Measurements from ENCODE around the gene DPEP2.
"Not testable (repeated sequence)": the region's sequence is repeated elsewhere in the genome, so short reads cannot be mapped to it uniquely, and the experiment has no call there.

DPEP2 gene

GRCh38 chr16:67953641-67954375 lies 45.5 kb downstream of the DPEP2 start:
- no peak for DNase-seq

GRCh38 chr16:67951485-67951884 lies 47.8 kb downstream of the DPEP2 start:
- DNase-seq: no peak

GRCh38 chr16:67950335-67950843 lies 48.9 kb downstream of the DPEP2 start:
- DNase-seq: no peak

- no peak for DNase-seq
These were observed 49.6 kb downstream of the DPEP2 start for GRCh38 chr16:67949645-67950044.

GRCh38 chr16:67948015-67948414 lies 51.3 kb downstream of the DPEP2 start:
- DNase-seq: no peak

GRCh38 chr16:67946966-67947558 lies 52.2 kb downstream of the DPEP2 start:
- no peak for DNase-seq

- DNase-seq: no peak
These were observed 53.1 kb downstream of the DPEP2 start for GRCh38 chr16:67946128-67946569.

- no peak for DNase-seq
These were observed 53.8 kb downstream of the DPEP2 start for GRCh38 chr16:67945392-67945933.

GRCh38 chr16:67944690-67945391 lies 54.4 kb downstream of the DPEP2 start:
- no peak for DNase-seq

GRCh38 chr16:67943619-67944504 lies 55.4 kb downstream of the DPEP2 start, which contains the start of gene LCAT:
TSS of gene LCAT (minus strand) at chr16:67944120. CDS start at chr16:67944101, 19 bp downstream.
- DNase-seq: no peak

- DNase-seq: no peak
These were observed 56.0 kb downstream of the DPEP2 start for GRCh38 chr16:67943256-67943618.

- no peak for DNase-seq
These were observed 56.6 kb downstream of the DPEP2 start for GRCh38 chr16:67942510-67943255.

- DNase-seq: peak; percentile 31 to 59 (median 48)
These were observed 57.1 kb downstream of the DPEP2 start for GRCh38 chr16:67942200-67942509.

- no peak for DNase-seq
These were observed 57.6 kb downstream of the DPEP2 start for GRCh38 chr16:67941469-67942199.

- no peak for DNase-seq
These were observed 58.7 kb downstream of the DPEP2 start for GRCh38 chr16:67940446-67941089.

GRCh38 chr16:67939507-67940445 lies 59.5 kb downstream of the DPEP2 start:
- peak in 3 of 4 experiments; percentile 28 to 50 (median 39) for DNase-seq

- DNase-seq: not testable (repeated sequence)
These were observed 61.6 kb downstream of the DPEP2 start for GRCh38 chr16:67937713-67938112.

Data from suppressor macrophage (primary cell).